ENCODE results near the gene EXOC8. TPM values are rescaled to one million over a fixed set of nuclear protein-coding genes. Genes with fewer than 3 reads are reported as not detected.
A peak's percentile ranks its signal among the peaks of the same experiment; 100 is the strongest.

Gene EXOC8
- total RNA-seq, 1 experiment from 2014 or later = 16.9 TPM

DNA sequence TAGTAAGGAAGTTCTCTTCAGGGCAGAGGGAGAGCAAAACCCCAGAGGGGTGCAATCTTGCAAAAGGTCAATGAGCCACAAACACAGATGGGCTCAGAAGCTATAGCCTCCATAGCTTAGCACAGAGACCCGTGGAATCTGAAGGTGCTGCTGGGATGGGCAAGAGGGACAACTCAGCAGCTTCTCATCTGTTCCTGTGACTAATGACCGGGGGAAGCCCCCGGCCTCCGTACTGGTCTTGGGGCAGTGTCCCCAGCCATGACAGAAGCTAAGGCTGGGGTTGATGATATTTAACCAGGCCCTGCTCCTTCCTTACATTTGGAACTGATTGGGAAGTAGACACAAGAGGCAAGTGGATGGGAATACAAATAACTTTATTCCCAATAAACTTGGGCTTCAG lies 19.1 kb downstream of the EXOC8 start:
- no peaks in the 10 kb centered on the region for H3K4me1 ChIP-seq (replicated peaks)
- DNase-seq (ENCODE audit: low read depth in 1 of 2, low spot score in 2 of 2) = peak in 1 of 2 experiments; percentile 20
- H3K36me3 ChIP-seq = no peaks in the 10 kb centered on the region
- no peaks in the 10 kb centered on the region; the same call in 1 of the 2 replicates for H3K9me3 ChIP-seq (replicated peaks)
- no peaks in the 10 kb centered on the region for H3K27me3 ChIP-seq (replicated peaks)
- H3K27ac ChIP-seq = no peak overlapping the region
- H3K4me3 ChIP-seq = no peak overlapping the region

DNA sequence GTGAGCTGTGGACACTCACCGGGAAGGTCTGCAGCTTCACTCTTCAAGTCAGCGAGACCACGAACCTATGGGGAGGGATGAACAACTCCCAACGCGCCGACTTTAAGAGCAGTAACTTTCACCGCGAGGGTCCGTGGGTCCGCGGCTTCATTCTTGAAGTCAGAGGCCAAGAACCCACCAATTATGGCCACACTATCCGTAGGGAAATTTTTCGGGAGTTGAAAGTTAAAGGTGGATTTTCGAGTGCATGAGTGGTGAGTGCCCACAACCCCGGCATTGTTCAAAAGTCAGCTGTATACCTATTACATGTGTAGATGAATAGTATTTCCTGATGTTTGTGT lies 19.7 kb downstream of the EXOC8 start:
- no peak overlapping the region for H3K27ac ChIP-seq
- no peaks in the 10 kb centered on the region for H3K27me3 ChIP-seq (replicated peaks)
- H3K4me3 ChIP-seq = no peak overlapping the region

DNA sequence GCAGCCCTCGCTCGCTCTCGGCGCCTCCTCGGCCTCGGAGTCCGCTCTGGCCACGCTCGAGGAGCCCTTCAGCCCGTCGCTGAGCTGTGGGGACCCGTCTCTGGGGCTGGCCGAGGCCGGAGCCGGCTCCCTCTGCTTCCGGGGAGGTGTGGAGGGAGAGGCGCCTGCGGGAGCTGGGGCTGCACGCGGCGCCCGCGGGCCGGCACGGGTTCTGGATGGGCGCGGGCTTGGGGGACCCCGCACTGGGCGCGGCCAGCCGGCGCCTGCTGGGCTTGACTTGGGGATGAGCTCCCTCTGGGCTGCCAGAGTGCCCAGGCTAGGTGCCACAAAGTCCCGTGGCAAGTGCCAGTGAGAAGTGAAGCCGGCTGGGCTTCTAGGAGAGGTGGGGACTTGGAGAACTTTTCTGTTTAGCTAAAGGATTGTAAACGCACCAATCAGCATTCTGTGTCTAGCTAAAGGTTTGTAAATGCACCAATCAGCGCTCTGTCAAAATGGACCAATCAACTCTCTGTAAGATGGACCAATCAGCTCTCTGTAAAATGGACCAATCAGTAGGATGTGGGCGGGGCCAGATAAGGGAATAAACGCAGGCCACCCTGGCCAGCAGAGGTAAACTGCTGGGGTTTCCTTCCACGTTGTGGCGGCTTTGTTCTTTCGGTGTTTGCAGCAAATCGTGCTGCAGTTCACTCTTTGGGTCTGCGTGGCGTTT lies 20.2 kb downstream of the EXOC8 start:
- H3K27me3 ChIP-seq (replicated peaks) = no peaks in the 10 kb centered on the region
- no peak overlapping the region for H3K27ac ChIP-seq

More for the DNA sequence above, 19.7 kb downstream of the EXOC8 start:
- H3K4me1 ChIP-seq (replicated peaks) = no peaks in the 10 kb centered on the region
- DNase-seq (ENCODE audit: low read depth in 1 of 2, low spot score in 2 of 2) = peak in 1 of 2 experiments; percentile 18
- no peaks in the 10 kb centered on the region for H3K36me3 ChIP-seq
- no peaks in the 10 kb centered on the region; the same call in 1 of the 2 replicates for H3K9me3 ChIP-seq (replicated peaks)

DNA sequence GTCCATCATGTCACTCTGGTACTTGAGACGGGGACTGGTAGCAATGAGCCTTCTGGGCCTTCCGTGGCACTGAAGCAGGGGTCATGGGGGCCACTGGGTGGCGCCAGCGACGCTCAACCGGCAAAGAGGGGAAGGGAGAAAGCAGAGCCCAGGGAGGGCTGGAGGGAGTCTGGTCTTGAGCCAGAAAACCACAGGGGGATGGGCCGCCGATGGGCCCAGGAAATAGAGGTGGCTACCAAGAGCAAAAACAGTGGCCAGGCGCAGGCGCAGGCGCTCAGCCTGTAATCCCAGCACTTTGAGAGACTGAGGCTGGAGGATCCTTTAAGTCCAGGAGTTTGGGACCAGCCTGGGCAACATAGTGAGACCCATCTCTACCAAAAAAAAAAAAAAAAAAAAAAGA lies 21.8 kb downstream of the EXOC8 start:
- Histone ChIP-seq H3K9me3 (replicated peaks) (no peaks in the 10 kb centered on the region; the same call in 1 of the 2 replicates), H3K36me3 (no peaks in the 10 kb centered on the region), H3K27ac (no peak overlapping the region), H3K4me1 (replicated peaks) (no peaks in the 10 kb centered on the region), H3K4me3 (no peak overlapping the region), H3K27me3 (replicated peaks) (no peaks in the 10 kb centered on the region)
- peak; percentile 38 to 56 for DNase-seq (ENCODE audit: low read depth in 1 of 2, low spot score in 2 of 2)

More for the DNA sequence above, 20.2 kb downstream of the EXOC8 start:
- Histone ChIP-seq H3K36me3 (no peaks in the 10 kb centered on the region), H3K4me3 (no peak overlapping the region), H3K9me3 (replicated peaks) (no peaks in the 10 kb centered on the region; the same call in 1 of the 2 replicates), H3K4me1 (replicated peaks) (no peaks in the 10 kb centered on the region)
- DNase-seq (ENCODE audit: low read depth in 1 of 2, low spot score in 2 of 2) = peak in 1 of 2 experiments; percentile 35

DNA sequence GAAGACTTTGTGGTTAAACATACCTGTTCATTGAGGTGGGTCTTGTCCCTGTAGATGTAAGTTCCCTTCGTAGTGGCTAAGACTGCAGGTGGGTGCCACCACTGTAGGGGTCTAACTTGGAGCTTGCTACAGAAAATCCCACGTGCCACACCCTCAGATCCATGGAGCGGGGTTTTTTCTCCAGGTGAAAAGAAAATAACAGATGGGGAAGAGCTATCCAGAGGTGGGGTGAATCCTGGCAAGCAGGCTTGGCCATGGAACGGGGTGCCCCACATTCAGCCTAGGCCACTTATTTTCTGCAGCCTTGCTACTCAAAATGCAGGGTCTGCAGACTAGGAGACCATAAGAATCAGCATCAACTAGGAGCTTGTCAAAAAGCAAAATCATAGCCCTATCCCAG lies 24.0 kb downstream of the EXOC8 start:
- Histone ChIP-seq H3K36me3 (no peaks in the 10 kb centered on the region), H3K9me3 (replicated peaks) (no peaks in the 10 kb centered on the region), H3K4me1 (replicated peaks) (no peaks in the 10 kb centered on the region), H3K27me3 (replicated peaks) (no peaks in the 10 kb centered on the region), H3K27ac (no peak overlapping the region), H3K4me3 (no peak overlapping the region)
- DNase-seq (ENCODE audit: low read depth in 1 of 2, low spot score in 2 of 2) = no peak

DNA sequence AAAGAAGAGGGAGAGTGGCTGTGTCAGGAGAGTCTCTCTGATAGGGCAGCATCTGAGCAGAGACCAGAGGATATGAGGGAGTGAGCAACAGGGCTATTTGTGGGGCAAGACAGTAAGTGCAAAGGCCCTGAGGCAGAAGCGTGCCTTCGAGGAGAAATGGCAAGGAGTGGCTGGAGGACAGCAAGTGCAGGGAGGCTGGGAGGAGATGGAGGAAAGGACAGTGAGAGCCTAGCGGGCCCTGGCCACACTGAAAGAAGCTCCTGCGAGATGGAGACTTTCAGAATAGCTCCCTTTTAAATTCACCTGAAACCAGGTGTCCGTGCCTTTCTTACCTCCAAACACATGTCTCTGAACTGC lies 25.2 kb downstream of the EXOC8 start:
- no peaks in the 10 kb centered on the region for H3K9me3 ChIP-seq (replicated peaks)
- H3K36me3 ChIP-seq = no peaks in the 10 kb centered on the region
- no peak overlapping the region for H3K4me3 ChIP-seq
- H3K27me3 ChIP-seq (replicated peaks) = no peaks in the 10 kb centered on the region
- H3K27ac ChIP-seq = no peak overlapping the region
- H3K4me1 ChIP-seq (replicated peaks) = no peaks in the 10 kb centered on the region
- DNase-seq (ENCODE audit: low read depth in 1 of 2, low spot score in 2 of 2) = peak in 1 of 2 experiments; percentile 28

DNA sequence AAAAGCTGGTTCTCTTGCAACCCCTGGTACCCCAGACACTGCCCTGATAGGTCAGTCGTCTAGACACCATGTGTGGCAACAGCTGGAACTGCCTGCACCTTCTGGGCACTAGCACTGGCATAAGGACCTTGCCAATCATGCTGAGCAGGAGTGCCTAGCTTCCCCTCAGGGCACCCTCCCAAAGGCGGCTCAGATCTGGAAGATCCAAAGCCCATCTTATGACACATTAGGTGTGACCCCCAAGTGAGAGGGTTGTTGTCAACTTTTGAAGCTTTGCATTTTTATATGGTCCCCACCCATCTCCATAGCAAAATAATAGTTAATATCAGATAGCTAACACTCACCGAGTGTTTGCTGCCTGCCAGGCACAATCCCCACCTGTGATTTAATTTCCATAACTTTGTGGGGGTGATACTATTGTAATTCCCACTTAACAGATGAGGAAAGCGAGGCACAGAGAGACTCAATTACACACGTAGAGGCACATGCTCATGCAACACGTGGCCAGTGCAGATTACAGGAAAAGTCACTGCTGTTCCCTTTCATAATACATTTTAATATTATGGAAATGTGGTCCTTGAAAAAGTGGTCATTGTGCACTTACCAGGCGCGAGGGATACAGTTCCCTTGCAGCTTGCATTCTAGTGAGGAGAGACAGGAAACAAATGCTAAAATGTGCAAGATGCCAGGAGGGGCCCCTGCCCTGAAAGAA lies 25.8 kb downstream of the EXOC8 start:
- no peaks in the 10 kb centered on the region for H3K4me1 ChIP-seq (replicated peaks)
- H3K36me3 ChIP-seq = no peaks in the 10 kb centered on the region
- no peaks in the 10 kb centered on the region for H3K9me3 ChIP-seq (replicated peaks)
- H3K4me3 ChIP-seq = no peak overlapping the region
- no peaks in the 10 kb centered on the region for H3K27me3 ChIP-seq (replicated peaks)
- H3K27ac ChIP-seq = no peak overlapping the region
- no peak for DNase-seq (ENCODE audit: low read depth in 1 of 2, low spot score in 2 of 2)

DNA sequence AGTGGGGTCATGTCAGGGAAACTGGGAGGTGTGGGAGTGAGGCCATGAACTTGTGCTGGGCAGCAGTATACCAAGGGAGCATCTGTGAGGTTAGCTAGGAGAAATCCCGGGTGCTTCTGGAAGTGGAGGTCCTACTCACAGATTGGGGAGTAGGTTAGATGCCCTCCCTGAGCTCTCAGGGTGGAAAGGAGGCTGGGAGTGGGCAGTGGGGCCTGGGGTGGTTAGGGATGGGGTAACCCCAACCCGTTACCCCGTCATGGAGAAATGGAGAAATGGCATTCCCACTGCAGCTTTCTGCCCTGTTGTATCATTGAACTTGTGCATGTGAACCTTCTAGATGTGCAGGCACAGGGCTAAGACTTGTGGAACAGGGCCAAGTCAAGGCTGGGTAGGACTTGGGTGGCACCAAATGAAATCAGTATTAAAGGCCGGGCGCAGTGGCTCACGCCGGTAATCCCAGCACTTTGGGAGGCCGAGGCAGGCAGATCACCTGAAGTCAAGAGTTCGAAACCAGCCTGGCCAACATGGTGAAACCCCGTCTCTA lies 27.2 kb downstream of the EXOC8 start:
- Histone ChIP-seq H3K9me3 (replicated peaks) (no peaks in the 10 kb centered on the region), H3K4me1 (replicated peaks) (no peaks in the 10 kb centered on the region), H3K36me3 (no peaks in the 10 kb centered on the region), H3K27ac (no peak overlapping the region), H3K27me3 (replicated peaks) (no peaks in the 10 kb centered on the region), H3K4me3 (no peak overlapping the region)
- no peak for DNase-seq (ENCODE audit: low read depth in 1 of 2, low spot score in 2 of 2)

DNA sequence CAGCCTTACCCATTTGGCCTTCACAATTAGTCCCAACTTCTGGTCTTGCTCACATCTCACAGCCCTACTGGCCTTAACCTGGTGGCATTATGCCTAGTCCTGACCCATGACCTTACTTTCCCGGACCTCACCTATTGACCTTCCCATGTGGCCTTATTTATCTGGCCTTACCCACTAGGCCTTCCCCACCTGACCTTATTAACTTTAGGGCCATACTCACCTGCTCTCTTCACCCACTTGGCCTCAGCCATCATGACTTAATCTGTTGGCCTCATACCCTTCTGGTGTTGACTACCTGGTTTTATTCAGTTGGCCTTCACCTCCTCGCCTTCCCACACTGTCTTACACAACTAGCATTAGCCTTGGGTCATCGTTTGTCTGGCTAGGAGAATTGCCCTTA lies 35.7 kb downstream of the EXOC8 start:
- Histone ChIP-seq H3K4me3 (no peak overlapping the region), H3K36me3 (no peaks in the 10 kb centered on the region), H3K4me1 (replicated peaks) (no peaks in the 10 kb centered on the region), H3K9me3 (replicated peaks) (no peaks in the 10 kb centered on the region), H3K27me3 (replicated peaks) (no peaks in the 10 kb centered on the region), H3K27ac (no peak overlapping the region)
- no peak for DNase-seq (ENCODE audit: low read depth in 1 of 2, low spot score in 2 of 2)

DNA sequence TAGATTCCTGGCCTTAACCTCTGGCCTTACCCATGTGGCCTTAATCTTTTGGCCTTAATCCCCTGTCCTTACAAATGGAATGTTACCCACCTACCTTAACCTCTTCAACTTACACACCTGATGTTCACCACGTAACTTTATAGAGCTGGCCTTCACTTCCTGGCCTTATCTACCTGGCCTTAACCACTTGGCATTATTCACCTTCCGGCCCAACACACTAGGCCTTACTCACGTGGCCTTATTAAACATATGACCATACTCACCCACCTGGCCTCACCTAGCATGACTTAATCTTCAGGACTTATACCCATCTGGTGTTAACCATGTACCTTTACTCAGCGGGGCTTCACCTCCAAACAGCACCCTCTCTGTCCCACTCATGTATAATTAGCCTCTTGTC lies 41.7 kb downstream of the EXOC8 start:
- Histone ChIP-seq H3K27me3 (replicated peaks) (no peaks in the 10 kb centered on the region), H3K9me3 (replicated peaks) (no peaks in the 10 kb centered on the region), H3K27ac (no peak overlapping the region), H3K36me3 (no peaks in the 10 kb centered on the region), H3K4me1 (replicated peaks) (no peaks in the 10 kb centered on the region), H3K4me3 (no peak overlapping the region)
- DNase-seq (ENCODE audit: low read depth in 1 of 2, low spot score in 2 of 2) = no peak

DNA sequence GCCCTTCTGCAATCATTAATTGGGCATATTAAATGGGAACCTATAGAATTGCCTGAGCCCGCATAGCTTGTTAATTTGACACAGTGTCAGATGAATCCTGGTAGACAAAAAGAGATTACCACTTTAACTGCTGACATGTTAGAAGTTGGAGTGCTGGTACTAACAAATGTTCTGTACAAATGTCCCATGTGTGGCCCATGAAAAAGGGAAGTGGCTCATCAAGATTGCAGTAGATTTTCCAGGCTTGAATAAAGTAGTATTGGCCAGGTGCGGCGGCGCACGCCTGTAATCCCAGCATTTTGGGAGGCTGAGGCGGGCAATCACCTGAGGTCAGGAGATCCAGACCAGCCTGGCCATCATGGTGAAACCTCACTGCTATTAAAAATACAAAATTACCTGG lies 51.0 kb downstream of the EXOC8 start:
- H3K4me1 ChIP-seq (replicated peaks) = no peaks in the 10 kb centered on the region
- no peaks in the 10 kb centered on the region for H3K36me3 ChIP-seq
- H3K27me3 ChIP-seq (replicated peaks) = no peaks in the 10 kb centered on the region
- H3K9me3 ChIP-seq (replicated peaks) = no peaks in the 10 kb centered on the region
- no peak for DNase-seq (ENCODE audit: low read depth in 1 of 2, low spot score in 2 of 2)
- H3K4me3 ChIP-seq = no peak overlapping the region
- H3K27ac ChIP-seq = no peak overlapping the region

DNA sequence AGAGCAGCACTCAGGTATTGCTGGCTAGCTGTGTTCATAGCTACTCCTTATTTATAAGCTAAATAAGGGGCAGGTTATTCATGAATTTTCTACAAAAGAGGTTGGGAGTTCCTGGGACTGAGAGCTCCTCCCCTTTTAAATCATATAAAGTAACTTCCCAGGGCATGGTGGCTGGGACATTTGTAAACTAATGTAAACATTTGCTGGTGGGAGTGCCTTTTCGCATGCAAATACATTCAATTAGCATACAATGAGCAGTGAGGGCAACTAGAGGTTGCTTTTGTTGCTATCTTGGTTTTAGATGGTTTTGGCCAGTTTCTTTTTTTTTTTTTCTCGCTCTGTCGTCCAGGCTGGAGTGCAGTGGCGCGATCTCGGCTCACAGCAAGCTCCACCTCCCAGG lies 53.2 kb downstream of the EXOC8 start:
- DNase-seq (ENCODE audit: low read depth in 1 of 2, low spot score in 2 of 2) = no peak
- Histone ChIP-seq H3K27ac (no peak overlapping the region), H3K36me3 (no peaks in the 10 kb centered on the region), H3K4me1 (replicated peaks) (no peaks in the 10 kb centered on the region), H3K9me3 (replicated peaks) (no peaks in the 10 kb centered on the region), H3K27me3 (replicated peaks) (no peaks in the 10 kb centered on the region), H3K4me3 (no peak overlapping the region)

Measured in SJSA1 (cell line).